GM19099 (cell line): Measurements from ENCODE around the gene BACE1-AS.

Source experiments
- POLR2A ChIP-seq: IDR thresholded peaks from 3 replicates; pipeline ENCODE4 v1.6.1; 2011; ENCODE audit warnings: low read depth; ENCODE audit not compliant: insufficient read length; ENCODE audit errors: extremely low read depth

BACE1-AS gene

GRCh38 chr11:117313091-117313490 lies 21.9 kb downstream of the BACE1-AS start:
- no peak for TF ChIP-seq POLR2A

- no peak for TF ChIP-seq POLR2A
Observed at GRCh38 chr11:117313828-117314768, 23.0 kb downstream of the BACE1-AS start.

DNA sequence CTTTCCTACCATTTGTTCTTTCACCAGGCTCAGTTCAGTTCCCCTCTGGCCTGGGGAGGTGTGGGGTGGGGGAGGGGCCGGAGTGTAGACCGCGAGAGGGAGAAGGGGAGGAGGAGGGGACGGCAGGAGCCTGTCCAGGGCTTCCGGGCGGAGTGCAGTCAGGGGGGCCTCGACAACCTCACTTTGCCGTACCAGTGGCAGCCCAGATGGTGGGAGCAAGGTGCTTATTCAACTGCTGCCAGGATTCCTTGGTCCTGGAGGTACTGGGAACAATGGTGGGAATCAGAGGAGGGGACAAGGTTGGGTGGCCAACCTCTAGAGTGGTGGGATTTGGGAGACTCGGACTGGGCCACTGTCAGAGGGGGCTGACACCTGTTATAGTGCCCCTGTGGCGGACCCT lies 23.7 kb downstream of the BACE1-AS start:
- no peak for TF ChIP-seq POLR2A

DNA sequence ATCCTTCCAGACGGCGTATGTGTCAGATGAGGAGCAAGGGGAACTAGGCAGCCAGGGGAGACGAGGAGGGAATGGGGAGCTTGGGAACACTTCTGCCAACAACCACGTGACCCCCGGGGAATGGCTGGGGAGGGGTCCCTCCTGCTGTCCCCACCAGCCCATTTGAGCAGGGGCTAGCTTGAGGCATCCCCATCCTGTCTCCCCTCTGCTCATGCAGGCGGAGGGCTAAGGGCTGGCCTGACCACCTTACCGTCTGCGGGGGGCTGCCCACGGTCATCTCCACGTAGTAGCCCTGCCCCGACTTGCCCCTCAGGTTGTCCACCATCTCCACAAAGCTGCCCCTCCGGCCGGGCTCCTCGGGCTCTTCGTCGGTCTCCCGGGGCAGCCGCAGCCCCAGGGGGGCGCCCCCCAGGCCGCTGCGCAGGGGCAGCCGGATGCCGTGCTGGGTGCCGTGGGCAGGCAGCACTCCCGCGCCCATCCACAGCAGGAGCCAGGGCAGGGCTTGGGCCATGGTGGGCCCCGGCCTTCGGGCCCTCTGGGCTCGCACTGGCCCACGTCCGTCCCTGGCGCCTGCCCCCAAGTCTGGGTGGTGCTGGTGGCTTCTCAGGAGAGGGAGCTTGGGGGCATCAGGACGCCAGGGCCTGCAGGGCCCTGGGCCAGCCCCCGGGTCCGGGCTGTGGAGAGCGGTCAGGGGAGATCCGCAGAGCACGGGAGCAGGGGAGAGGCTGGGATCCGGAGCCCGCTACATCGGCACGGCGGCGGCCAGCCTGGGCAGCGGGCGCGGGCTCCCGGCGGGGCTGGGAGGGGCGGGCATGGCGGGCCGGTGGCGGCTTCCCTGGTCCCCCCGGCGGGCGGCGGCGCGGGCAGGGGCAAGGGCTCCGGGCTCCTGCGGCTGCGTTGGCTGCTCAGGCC lies 24.4 kb downstream of the BACE1-AS start:
- TF ChIP-seq POLR2A: no peak

- no peak for TF ChIP-seq POLR2A
Observed at GRCh38 chr11:117316197-117316961, 25.2 kb downstream of the BACE1-AS start, which contains the start of gene BACE1. Gene BACE1 (minus strand): TSS chr11:117316256. CDS start chr11:117315795, 461 bp downstream.

- no peak for TF ChIP-seq POLR2A
Observed at GRCh38 chr11:117318738-117319137, 27.6 kb downstream of the BACE1-AS start.

DNA sequence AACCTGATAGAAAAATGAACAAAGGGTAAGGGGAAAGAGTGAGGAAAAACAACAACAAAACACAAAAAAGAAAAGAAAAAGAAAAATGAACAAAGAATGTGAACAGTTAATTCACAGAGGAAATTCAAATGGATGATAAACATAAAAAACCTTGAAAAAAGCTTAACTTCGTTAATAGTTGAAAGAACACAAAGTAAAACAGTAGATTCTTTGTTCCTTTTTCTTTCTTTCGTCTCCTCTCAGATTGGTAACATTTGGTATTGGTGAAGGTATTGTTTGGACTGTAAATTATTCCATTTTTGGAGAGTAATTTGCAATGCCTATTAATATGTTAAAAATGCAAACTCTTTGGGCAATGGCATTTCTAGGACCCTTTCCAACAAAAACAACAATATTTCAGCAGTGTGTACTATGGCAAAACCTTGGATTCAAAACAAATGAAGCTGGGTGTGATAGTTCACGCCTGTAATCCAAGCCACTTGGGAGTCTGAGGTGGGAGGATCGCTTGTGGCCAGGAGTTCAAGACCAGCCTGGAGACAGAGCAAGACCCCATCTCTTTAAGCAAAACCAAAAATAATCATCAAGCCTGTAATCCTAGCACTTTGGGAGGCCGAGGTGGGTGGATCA lies 28.2 kb downstream of the BACE1-AS start:
- no peak for TF ChIP-seq POLR2A

DNA sequence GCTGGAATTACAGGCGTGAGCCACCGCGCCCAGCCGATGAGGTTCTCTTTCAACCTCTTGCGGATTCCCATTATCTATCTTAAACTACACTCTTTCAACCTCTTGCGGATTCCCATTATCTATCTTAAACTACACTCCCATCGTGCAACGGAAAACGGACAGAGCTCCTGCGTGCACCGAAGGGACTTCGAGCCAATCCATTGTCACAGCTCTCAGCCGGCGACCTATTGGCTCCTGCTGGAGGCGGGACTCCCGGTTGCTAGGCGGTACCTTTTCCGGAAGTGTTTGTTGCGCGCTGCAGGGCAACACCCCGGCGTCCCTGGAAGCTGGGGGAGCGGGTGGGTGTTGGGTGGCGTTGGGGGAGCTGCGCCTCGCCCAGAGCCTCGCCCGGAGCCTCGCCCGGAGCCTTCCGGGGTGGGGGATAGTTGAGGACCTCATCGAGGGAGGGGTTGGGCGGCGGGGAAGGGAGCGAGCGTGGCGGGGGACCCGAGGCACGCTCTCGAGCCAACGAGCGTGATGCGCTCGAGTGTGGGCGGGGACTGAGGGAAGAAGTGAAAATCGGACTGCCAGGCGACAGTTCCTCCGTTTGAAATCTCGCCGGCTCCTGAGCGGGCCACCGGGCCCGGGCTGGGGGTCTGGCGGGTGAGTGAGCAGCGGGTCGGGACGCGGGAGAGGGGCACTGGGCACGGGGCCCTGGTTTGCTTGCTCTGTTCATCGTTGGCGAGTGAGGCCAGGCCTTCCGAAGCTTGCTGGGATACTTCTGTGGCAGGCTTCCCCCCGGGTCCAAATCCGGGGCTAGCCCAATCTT lies 36.6 kb downstream of the BACE1-AS start, which contains the start of gene CEP164:
CEP164 (plus strand) TSS at position 288 of the 808 bp plus-strand sequence. CDS start 10,733 bp downstream, outside the sequence.
- TF ChIP-seq POLR2A: peak; percentile 89

DNA sequence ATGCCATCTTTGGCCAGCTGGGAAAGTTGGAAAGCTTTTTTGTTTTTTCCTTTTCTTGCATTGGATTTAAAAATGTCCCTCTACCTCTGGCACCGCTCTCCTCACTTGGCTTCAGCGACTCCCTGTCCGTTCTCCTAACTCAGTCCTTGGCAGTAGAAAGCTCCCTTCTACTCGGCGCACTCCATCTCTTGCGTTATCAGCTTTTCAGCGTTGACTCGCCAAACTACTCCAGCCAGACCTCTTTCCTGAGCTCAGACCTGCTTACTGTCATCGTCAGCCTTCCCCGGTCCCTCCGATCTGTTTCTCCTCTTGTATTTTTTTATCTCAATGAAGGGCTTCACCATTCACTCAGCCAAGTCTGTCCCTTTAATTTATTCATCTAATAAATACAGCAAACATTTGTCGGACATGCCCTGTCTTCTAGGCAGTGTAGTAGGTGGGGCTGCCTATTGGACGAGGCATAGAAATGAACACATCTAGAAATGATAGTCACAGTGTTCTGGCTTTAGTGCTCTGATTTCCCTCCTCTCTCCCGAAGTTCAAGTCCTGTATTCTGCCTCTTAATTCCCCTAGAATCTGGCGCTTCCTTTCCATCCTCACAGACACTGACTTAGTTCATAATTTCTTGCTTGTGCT lies 37.3 kb downstream of the BACE1-AS start:
- TF ChIP-seq POLR2A: no peak

GRCh38 chr11:117332843-117333242 lies 41.7 kb downstream of the BACE1-AS start:
- no peak for TF ChIP-seq POLR2A

- TF ChIP-seq POLR2A: no peak
Observed at GRCh38 chr11:117333917-117334316, 42.8 kb downstream of the BACE1-AS start.

GRCh38 chr11:117334896-117335295 lies 43.8 kb downstream of the BACE1-AS start:
- no peak for TF ChIP-seq POLR2A

GRCh38 chr11:117335399-117335798 lies 44.3 kb downstream of the BACE1-AS start:
- TF ChIP-seq POLR2A: no peak
